ENCODE results near the gene PANX2. TPM values are rescaled to one million over a fixed set of nuclear protein-coding genes. Genes with fewer than 3 reads are reported as not detected.
"Not testable (repeated sequence)": the region's sequence is repeated elsewhere in the genome, so short reads cannot be mapped to it uniquely, and the experiment has no call there.

Gene PANX2
- total RNA-seq, 1 donor from 2014 or later: 4.2 TPM

- intact Hi-C loops (cut with DNase I): no loop called here
- Histone ChIP-seq H3K4me1 (no peaks in the 10 kb centered on the region), H3K27ac (no peak overlapping the region), H3K27me3 (no peaks in the 10 kb centered on the region), H3K9me3 (no peaks in the 10 kb centered on the region), H3K4me3 (no peak overlapping the region), H3K36me3 (no peaks in the 10 kb centered on the region)
- no peak for DNase-seq (ENCODE audit: extremely low spot score in 2 of 2)
- TF ChIP-seq CTCF (IDR thresholded peaks at IDR 0.05) (no peak), POLR2AphosphoS5 (IDR thresholded peaks at IDR 0.05; ENCODE audit: insufficient read depth in 1 of 2, low read depth in 1 of 2) (no peak), POLR2A (IDR thresholded peaks at IDR 0.05) (no peak)
These were observed 41.3 kb upstream of the PANX2 start for GRCh38 chr22:50129121-50129736.

- intact Hi-C loops (cut with DNase I): no loop called here
- no peak for DNase-seq (ENCODE audit: extremely low spot score in 2 of 2)
- Histone ChIP-seq H3K9me3 (no peaks in the 10 kb centered on the region), H3K27me3 (no peaks in the 10 kb centered on the region), H3K4me1 (no peaks in the 10 kb centered on the region), H3K36me3 (no peaks in the 10 kb centered on the region), H3K4me3 (no peak overlapping the region), H3K27ac (no peak overlapping the region)
- TF ChIP-seq CTCF (IDR thresholded peaks at IDR 0.05) (no peak), POLR2AphosphoS5 (IDR thresholded peaks at IDR 0.05; ENCODE audit: insufficient read depth in 1 of 2, low read depth in 1 of 2) (no peak), POLR2A (IDR thresholded peaks at IDR 0.05) (no peak)
These were observed 38.6 kb upstream of the PANX2 start for GRCh38 chr22:50131894-50132293.

- no peak for DNase-seq (ENCODE audit: extremely low spot score in 2 of 2)
- no peaks in the 10 kb centered on the region for H3K9me3 ChIP-seq
- no peaks in the 10 kb centered on the region for H3K36me3 ChIP-seq
- TF ChIP-seq CTCF (IDR thresholded peaks at IDR 0.05) (no peak), POLR2A (IDR thresholded peaks at IDR 0.05) (no peak), POLR2AphosphoS5 (IDR thresholded peaks at IDR 0.05; ENCODE audit: insufficient read depth in 1 of 2, low read depth in 1 of 2) (no peak)
- H3K27ac ChIP-seq: no peak overlapping the region
- no peaks in the 10 kb centered on the region for H3K4me1 ChIP-seq
- intact Hi-C loops (cut with DNase I): no loop called here
- no peak overlapping the region for H3K4me3 ChIP-seq
- no peaks in the 10 kb centered on the region for H3K27me3 ChIP-seq
These were observed 36.0 kb upstream of the PANX2 start for GRCh38 chr22:50134481-50134880.

- Histone ChIP-seq H3K4me3 (no peak overlapping the region), H3K4me1 (no peaks in the 10 kb centered on the region), H3K27me3 (no peaks in the 10 kb centered on the region), H3K27ac (no peak overlapping the region), H3K36me3 (no peaks in the 10 kb centered on the region), H3K9me3 (no peaks in the 10 kb centered on the region)
- TF ChIP-seq POLR2AphosphoS5 (IDR thresholded peaks at IDR 0.05; ENCODE audit: insufficient read depth in 1 of 2, low read depth in 1 of 2): no peak
- no peak for TF ChIP-seq CTCF (IDR thresholded peaks at IDR 0.05)
- no peak for TF ChIP-seq POLR2A (IDR thresholded peaks at IDR 0.05)
- intact Hi-C loops (cut with DNase I): no loop called here
- DNase-seq (ENCODE audit: extremely low spot score in 2 of 2): no peak
These were observed 33.9 kb upstream of the PANX2 start for GRCh38 chr22:50136581-50137015.

- H3K4me1 ChIP-seq; H3K27ac ChIP-seq; DNase-seq (ENCODE audit: extremely low spot score in 2 of 2); H3K27me3 ChIP-seq; intact Hi-C loops (cut with DNase I); H3K9me3 ChIP-seq; H3K36me3 ChIP-seq; H3K4me3 ChIP-seq: not testable (repeated sequence)
These were observed 33.3 kb upstream of the PANX2 start for GRCh38 chr22:50137277-50137676.
